ENCODE results near the gene SEPTIN3.
"Not testable (repeated sequence)": the region's sequence is repeated elsewhere in the genome, so short reads cannot be mapped to it uniquely, and the experiment has no call there.

The SEPTIN3 gene

GRCh38 chr22:41943661-41944209, 25.5 kb upstream of the SEPTIN3 start:
- DNase-seq (ENCODE audit: low read depth in 2 of 2), result no peak

- peak; percentile 82 to 96 for DNase-seq (ENCODE audit: low read depth in 2 of 2)
These were observed 22.4 kb upstream of the SEPTIN3 start, which contains the start of gene CENPM for GRCh38 chr22:41946629-41947423. CENPM (minus strand) TSS chr22:41947152; CDS start chr22:41947076, 76 bp downstream.

GRCh38 chr22:41947424-41948080, 21.7 kb upstream of the SEPTIN3 start:
- no peak for DNase-seq (ENCODE audit: low read depth in 2 of 2)

GRCh38 chr22:41948142-41948541, 21.1 kb upstream of the SEPTIN3 start:
- DNase-seq (ENCODE audit: low read depth in 2 of 2), result no peak

DNA sequence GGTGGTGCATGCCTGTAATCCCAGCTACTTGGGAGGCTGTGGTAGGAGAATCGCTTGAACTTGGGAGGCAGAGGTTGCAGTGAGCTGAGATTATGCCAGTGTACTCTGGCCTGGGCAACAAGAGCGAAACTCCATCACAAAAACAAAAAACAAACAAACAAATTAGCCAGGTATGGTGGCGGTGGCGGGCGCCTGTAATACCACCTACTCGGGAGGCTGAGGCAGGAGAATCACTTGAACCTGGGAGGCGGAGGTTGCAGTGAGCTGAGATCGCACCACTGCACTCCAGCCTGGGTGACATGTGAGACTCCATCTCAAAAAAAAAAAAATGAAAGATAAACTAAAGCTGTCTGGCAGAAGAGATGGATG, 20.3 kb upstream of the SEPTIN3 start:
- DNase-seq (ENCODE audit: low read depth in 2 of 2), result not testable (repeated sequence)

DNA sequence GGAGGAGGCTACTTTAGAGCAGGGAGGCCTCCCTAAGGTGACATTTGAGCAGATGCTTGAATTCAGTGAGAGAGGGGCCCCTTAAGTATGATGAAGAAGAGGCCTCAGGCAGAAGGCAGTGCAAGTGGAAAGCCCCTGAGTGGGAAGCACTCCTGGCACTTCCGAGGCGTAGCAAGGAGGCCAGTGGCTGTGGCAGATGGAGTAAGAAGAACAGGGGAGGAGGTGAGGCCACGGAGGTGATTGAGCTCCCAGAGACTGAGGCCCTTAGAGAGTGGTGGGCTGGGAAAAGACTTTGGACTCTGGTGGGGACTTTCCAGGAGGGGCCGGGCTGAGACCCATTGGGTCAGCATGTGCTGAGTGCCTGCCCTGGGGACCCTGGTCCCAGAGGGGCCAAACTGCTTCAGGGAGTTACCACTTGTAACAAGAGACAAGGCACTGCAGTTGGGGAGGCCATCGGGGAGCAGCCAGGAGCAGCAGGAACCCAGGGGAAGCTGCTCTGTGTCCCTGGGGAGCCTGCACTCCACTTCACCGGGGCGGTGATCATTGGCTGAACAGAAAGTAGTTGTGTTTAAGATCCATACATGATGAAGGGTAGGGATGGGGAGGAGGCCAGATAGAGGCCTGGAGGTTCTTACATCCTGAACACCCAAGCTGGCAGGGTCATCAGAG, 19.8 kb upstream of the SEPTIN3 start:
- no peak for DNase-seq (ENCODE audit: low read depth in 2 of 2)

DNA sequence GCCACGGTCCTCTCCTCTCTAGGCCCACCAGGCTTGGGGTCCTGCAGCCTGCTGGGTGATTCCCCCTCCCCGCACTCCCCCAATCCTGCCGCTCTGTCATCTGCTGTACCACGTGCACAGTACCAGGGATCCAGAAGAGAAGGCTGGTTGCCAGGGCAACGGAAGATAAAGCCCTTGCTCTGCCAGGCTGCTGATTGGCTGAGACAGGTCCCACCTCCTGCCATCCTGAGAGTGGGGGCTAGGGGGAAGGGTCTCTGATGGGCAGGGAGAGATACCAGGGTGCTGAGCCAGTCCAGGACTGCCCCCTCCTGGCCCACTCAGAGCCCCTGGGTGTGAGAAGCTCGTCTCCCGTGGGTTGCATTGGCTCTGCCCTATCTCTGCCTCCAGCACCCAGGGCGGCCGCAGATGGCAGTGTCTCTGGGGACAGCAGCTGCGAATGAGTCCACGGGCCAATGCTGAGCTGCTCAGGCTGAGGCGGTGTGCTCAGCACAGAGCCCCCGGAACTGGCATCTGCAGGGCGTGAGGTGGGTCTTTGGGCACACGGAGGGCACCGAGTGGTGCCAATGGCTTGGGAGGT, 17.3 kb upstream of the SEPTIN3 start, which contains the start of gene SMIM45:
Gene SMIM45 (plus strand): TSS at position 253 of the 577 bp plus-strand sequence.
- DNase-seq (ENCODE audit: low read depth in 2 of 2), result no peak

- DNase-seq (ENCODE audit: low read depth in 2 of 2), result no peak
These were observed 16.5 kb upstream of the SEPTIN3 start for GRCh38 chr22:41952713-41953112.

DNA sequence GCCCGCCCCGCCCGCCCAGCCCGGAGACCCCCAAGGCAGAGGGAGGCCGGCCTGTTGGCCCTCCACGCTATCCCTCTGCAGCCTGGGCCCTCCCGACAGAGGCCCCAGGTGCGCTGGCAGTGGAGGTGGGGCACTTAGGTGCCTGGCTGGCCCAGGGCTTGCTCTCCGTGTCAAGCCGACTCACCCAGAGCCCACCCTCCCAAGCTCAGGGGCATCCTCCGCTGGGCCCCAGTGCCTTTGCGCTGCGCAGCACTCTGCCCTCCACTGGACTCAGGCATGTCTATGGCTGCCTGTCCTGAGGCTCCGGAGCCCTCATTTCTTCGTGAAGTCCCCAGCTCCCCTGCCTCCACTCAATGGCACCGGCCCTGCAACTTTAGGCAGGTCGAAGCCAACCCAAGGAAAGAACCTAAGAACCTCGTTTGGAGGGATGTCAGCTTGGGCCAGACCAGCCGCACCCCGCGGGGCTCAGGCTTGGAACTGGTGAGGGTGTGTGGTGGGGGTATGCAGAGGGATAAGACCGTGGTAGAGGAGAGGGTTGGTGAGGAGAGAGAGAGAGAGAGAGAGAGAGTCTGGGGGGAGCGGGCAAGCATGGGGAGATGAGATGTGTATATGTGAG, 11.2 kb upstream of the SEPTIN3 start:
- DNase-seq (ENCODE audit: low read depth in 2 of 2), result no peak

DNA sequence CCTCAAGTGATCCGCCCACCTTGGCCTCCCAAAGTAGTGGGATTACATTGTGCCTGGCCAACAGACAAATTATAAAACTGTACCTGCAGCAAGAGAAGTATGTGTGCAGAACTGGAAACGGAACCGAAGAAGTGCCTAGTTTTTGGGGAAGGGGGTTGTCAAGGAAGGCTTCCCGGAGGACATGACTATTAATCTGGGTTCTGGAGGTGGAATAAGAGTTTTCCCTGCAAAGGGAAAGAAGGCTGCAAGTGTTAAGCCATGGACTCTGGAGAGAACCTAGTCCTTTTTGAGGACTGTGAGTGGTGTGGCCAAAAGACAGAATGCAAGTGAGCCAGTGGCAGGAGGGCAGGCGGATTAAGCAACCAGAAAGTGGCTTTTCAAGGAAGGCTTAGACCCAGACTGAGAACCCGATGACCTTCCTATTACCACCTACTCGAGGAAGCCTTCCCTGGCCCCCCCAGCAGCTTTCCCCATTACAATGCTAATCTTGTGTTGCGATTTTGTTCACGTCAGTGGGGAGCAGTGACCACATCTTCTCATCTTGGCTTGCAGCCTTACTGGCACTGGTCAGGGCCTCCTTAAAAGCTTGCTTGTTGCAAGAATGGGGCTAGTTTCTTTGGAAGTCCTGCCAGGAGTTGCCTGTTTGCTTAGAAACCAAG, 5.7 kb upstream of the SEPTIN3 start:
- no peak for DNase-seq (ENCODE audit: low read depth in 2 of 2)

GRCh38 chr22:41964112-41964491, 5.1 kb upstream of the SEPTIN3 start:
- no peak for DNase-seq (ENCODE audit: low read depth in 2 of 2)

- no peak for DNase-seq (ENCODE audit: low read depth in 2 of 2)
These were observed 3.0 kb upstream of the SEPTIN3 start for GRCh38 chr22:41966225-41966606.

- DNase-seq (ENCODE audit: low read depth in 2 of 2), result no peak
These were observed 2.5 kb upstream of the SEPTIN3 start for GRCh38 chr22:41966607-41967240.

DNA sequence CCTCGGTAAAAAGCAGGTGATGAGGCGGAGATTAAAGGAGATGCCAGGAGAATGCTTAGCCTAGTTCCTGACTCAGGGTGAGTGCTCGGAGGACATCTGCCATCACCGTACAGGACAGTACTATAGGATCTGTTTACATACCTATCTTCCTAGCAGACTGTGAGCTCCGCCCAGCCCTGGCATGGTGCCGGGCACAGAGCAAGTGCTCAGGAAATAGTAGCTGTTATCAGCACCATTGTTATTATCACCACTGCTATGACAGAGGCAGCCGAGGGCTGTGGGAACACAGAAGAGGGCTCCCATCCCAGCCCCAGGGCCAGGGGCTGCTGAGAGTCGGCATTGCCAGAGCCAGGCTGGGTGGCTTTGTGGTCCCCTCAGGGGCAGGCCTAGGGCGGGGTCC, 642 bp upstream of the SEPTIN3 start:
- DNase-seq (ENCODE audit: low read depth in 2 of 2), result no peak

- DNase-seq (ENCODE audit: low read depth in 2 of 2), result no peak
These were observed 1.4 kb downstream of the SEPTIN3 start for GRCh38 chr22:41970601-41971000.

- DNase-seq (ENCODE audit: low read depth in 2 of 2), result no peak
These were observed 2.2 kb downstream of the SEPTIN3 start for GRCh38 chr22:41971431-41971830.

DNA sequence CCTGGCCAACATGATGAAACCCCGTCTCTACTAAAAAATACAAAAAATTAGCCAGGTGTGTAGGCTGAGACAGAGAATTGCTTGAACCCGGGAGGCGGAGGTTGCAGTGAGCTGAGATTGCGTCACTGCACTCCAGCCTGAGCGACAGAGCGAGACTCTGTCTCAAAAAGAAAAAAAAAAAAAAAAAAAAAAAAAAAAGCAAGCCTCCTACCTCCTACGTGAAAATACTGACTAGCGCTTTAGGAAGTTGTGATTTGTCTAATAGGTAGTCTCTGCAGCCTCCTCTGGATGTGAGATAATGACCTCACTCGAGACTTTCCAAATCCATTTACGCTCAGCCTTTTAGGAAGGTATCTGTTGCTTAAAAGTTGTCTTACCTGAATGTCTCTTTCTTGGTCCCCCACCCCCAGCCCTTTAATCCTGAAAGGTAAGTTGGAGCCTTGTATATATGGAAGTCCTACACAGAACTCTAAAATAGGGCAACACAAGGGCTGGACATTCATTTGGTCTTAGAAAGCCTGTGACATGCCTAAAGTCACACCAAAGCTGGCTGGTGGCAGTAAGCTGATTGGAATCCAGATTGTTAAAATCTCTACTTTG, 5.5 kb downstream of the SEPTIN3 start:
- DNase-seq (ENCODE audit: low read depth in 2 of 2), result no peak

DNA sequence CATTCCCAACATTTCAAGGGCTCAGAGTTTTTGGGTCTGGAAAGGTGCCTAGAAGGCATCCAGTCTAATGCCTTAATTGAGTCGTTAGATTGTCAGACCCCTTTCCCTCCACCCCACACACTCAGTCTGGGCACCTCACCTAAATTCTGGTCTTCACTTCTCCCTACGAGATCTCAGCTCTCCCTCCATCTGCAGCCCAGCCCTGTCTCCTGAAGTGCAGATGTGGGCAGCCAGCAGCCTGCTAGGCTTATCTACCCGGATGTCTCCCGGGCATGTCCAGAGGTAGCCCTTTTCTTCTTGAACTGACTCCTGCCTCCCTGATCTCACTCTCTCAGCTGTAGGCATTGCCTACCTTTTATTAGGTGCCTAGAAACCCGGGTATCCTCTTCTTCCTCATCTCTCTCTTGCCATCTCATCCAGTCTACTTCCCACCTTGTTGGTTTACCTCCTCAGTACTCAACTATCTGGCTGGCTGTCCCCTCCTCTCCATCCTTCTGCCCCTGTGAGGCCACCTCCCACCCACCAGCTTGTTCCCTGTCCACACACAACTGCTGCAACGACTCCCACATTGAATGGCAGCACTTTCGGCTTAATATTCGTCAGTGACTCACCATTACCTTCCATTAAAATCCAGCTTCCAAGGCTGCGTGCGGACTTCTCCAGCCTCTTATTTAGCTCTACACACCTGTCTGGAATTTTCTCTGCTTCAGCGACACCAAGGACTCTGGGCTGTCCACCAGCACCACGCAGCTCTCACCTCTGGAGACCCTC, 6.2 kb downstream of the SEPTIN3 start:
- DNase-seq (ENCODE audit: low read depth in 2 of 2), result no peak
